ENCODE results near the gene OTUD5.

- TF ChIP-seq CTCF (tag by site-specific recombination; IDR thresholded peaks at IDR 0.05): no peak
- no peak for TF ChIP-seq ZNF214 (tag by site-specific recombination; IDR thresholded peaks at IDR 0.05; ENCODE audit: borderline replicate concordance)
- TF ChIP-seq GLI4 (tag by site-specific recombination; IDR thresholded peaks at IDR 0.05): no peak
- no peak for TF ChIP-seq KLF9 (tag by site-specific recombination; IDR thresholded peaks at IDR 0.05; ENCODE audit: low read depth)
- TF ChIP-seq PBX3 (CRISPR knock-in tag; IDR thresholded peaks at IDR 0.05): no peak
- no peak for TF ChIP-seq TSHZ1 (tag by site-specific recombination; IDR thresholded peaks at IDR 0.05; ENCODE audit: borderline replicate concordance)
- TF ChIP-seq SALL2 (tag by site-specific recombination; IDR thresholded peaks at IDR 0.05; ENCODE audit: borderline replicate concordance): no peak
Observed at GRCh38 chrX:48927123-48927522, 30.3 kb downstream of the OTUD5 start.
